ENCODE results near the gene FRZB.
A peak's percentile ranks its signal among the peaks of the same experiment; 100 is the strongest.

The FRZB gene

DNA sequence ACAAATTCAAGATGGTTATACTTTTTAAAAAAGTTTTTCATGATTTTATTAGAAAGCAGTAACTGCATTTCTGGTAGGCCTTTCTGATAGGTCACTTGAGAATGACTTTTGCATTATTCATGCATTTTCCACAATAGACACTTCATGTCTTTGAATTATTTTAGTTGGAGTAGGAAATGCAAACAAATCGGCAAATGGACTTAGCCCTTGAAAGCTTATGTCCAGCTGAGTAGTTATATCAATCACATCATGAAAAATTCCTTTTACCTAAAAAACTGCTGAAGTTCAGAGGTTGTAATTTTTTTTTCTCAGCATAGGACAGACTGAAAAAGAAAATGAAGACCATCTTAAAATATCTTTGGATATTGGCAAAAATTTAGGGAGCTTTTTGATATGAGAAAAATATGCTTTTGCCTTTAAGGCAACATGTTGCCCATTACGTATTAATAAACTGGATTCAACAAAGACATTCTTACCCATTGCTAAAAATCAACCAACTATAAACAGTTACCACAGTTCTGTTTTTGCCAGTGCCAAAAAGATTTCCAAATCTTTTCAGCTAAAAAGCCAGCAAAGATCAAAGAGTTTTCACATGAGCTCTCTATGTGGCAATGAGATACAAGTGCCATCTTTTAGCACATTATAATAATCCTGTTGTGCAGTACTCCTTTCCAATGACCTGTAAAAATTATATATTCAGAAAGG, 45.5 kb upstream of the FRZB start:
- no peak overlapping the region for H3K4me3 ChIP-seq (ENCODE audit: low read depth, low read length)
- in situ Hi-C loops (cut with HindIII; ENCODE audit: low sequenced_read_pairs), result no loop called here
- DNase-seq (ENCODE audit: low read depth, low spot score), result peak; percentile 48
- TF ChIP-seq, protein P1, sequence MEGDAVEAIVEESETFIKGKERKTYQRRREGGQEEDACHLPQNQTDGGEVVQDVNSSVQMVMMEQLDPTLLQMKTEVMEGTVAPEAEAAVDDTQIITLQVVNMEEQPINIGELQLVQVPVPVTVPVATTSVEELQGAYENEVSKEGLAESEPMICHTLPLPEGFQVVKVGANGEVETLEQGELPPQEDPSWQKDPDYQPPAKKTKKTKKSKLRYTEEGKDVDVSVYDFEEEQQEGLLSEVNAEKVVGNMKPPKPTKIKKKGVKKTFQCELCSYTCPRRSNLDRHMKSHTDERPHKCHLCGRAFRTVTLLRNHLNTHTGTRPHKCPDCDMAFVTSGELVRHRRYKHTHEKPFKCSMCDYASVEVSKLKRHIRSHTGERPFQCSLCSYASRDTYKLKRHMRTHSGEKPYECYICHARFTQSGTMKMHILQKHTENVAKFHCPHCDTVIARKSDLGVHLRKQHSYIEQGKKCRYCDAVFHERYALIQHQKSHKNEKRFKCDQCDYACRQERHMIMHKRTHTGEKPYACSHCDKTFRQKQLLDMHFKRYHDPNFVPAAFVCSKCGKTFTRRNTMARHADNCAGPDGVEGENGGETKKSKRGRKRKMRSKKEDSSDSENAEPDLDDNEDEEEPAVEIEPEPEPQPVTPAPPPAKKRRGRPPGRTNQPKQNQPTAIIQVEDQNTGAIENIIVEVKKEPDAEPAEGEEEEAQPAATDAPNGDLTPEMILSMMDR (IDR thresholded peaks at IDR 0.05; ENCODE audit: low read depth, low read length), result no peak

DNA sequence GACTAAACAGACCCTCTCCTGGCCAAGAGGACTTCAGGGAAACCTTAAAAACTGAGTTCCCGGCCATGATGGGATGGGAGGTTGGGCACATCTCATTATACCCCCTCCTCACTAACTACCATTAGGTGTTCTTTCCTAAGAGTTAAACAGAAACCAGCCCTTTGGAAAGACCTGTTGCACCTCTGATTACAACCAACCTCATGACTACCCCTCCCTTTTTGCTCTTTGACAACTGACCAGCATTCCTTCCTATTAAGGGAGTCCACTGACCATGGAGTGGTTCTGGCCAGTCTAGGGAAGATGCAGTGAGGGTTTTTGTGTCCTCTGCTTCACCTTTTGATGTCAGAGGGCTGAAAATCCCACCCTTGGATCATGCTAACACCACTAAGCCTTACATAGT, 44.5 kb upstream of the FRZB start:
- TF ChIP-seq, protein P1 (IDR thresholded peaks at IDR 0.05; ENCODE audit: low read depth, low read length), result no peak
- H3K4me3 ChIP-seq (ENCODE audit: low read depth, low read length), result no peak overlapping the region
- in situ Hi-C loops (cut with HindIII; ENCODE audit: low sequenced_read_pairs), result no loop called here
- no peak for DNase-seq (ENCODE audit: low read depth, low spot score)

DNA sequence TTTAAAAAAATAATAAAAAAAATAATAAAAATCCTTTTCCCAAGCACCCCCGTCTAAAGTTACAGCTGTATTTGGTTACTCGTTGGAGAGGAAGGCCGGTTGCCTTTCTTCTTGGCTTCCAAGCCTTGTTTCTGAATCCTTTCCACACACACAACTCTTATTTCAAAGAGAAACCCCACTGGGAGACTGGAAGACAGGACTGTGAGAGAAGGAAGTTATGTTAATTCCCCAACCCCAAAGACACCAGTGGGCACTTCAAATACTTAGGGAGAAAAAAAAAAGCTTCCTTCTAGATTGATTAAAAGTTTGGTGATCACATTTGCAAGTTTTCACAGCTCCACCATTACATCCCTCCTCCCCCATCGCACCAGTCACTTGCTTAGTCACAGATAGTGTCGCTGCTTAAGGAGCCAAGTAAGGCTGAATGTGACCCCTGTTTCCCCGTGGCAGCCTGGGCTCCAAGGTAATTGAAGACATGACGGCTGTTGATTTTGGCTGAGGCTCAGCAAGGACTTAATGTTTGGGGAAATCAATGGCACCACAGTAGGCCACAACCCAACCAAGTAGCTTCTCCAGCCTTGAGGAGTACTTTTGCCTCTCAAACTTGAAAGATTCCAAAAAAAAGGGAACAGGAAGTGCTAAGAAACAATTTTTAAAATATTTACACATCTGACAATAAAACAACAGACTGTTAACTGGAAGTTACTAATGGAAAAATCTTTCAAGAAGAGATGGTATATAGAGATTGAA, 40.8 kb upstream of the FRZB start:
- DNase-seq (ENCODE audit: low read depth, low spot score), result peak; percentile 82
- TF ChIP-seq, protein P1 (IDR thresholded peaks at IDR 0.05; ENCODE audit: low read depth, low read length), result no peak
- in situ Hi-C loops (cut with HindIII; ENCODE audit: low sequenced_read_pairs), result no loop called here
- no peak overlapping the region for H3K4me3 ChIP-seq (ENCODE audit: low read depth, low read length)

DNA sequence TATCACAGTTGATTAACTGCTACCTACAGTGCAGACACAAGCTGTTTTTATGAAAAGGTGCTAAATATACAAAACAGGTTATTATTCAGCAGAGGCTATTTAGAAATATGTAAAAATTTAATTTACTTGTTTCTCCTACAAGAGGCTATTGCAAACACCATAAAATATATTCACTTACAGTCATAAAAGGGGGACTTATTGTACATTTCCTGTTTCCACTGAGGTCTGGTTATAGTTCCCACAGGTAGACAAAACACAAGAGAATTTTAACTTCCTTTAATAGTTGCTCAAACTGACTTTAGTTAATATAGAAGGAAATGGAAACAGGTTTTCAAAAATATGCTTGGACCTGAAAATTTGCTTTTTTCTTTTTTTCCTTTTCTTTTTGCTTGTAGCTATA, 40.0 kb upstream of the FRZB start:
- TF ChIP-seq, protein P1 (IDR thresholded peaks at IDR 0.05; ENCODE audit: low read depth, low read length), result no peak
- no peak overlapping the region for H3K4me3 ChIP-seq (ENCODE audit: low read depth, low read length)
- no peak for DNase-seq (ENCODE audit: low read depth, low spot score)
- in situ Hi-C loops (cut with HindIII; ENCODE audit: low sequenced_read_pairs), result no loop called here

DNA sequence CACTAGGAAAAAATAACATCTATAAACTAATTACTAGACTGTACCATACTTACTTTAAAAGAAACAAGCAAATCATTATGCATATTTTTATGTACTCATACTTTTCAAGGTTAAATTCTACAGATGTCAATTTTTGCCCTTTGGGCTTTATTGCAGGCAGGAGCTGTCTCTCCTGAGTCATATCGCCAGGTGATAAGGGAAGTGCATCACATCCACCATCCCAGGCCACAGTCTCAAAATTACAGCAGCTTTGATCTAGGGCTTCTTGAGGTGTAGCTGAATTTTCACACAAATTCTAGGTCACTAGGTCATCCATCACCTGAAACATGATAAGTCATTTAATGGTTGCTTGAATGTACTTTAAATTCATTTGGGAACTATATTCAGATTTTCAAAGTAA, 38.4 kb upstream of the FRZB start:
- no peak overlapping the region for H3K4me3 ChIP-seq (ENCODE audit: low read depth, low read length)
- no peak for DNase-seq (ENCODE audit: low read depth, low spot score)
- in situ Hi-C loops (cut with HindIII; ENCODE audit: low sequenced_read_pairs), result no loop called here
- TF ChIP-seq, protein P1 (IDR thresholded peaks at IDR 0.05; ENCODE audit: low read depth, low read length), result no peak

DNA sequence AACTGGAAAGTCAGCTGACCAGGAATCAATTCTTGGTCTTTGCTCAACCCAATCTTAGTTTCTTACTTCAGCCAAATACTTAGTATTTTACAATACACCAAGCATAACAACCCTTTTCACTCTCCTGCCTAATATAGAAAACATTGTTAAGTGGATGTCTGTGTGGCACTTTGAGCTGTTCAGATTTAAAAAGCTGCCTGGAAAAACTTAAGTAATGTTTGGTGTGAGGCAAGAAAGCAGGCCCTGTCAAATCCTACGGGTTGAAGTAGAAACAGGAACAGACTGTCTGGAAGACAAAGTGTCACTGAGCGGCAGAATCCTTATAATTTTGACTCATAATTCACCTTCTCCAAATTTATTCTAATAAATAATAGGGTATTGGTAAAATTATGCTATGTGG, 37.1 kb upstream of the FRZB start:
- TF ChIP-seq, protein P1 (IDR thresholded peaks at IDR 0.05; ENCODE audit: low read depth, low read length), result no peak
- DNase-seq (ENCODE audit: low read depth, low spot score), result no peak

More for the DNA sequence above, 37.1 kb upstream of the FRZB start:
- in situ Hi-C loops (cut with HindIII; ENCODE audit: low sequenced_read_pairs), result no loop called here
- H3K4me3 ChIP-seq (ENCODE audit: low read depth, low read length), result no peak overlapping the region
